Measurements from ENCODE around the gene NOS1AP.
"Not testable (repeated sequence)": the region's sequence is repeated elsewhere in the genome, so short reads cannot be mapped to it uniquely, and the experiment has no call there.

The NOS1AP gene

DNA sequence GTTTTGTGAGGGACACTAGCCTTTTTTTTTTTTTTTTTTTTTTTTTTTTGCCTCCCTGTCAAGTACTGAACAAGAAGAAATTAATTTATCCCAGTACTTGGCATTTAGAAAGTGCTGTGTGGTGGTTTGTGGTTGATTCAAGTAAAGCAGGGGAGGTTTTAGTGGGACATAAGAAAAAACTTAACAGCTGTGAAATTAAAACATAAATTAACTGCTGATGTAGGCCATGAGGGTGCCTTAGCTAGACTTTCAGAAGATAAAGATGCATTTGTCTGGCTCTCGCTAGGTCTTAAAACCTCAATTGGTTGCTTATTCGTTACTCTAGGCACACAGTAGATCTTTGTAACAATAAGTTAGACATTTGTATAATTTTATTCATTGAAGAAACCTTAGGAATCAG lies 254.9 kb downstream of the NOS1AP start:
- no peak for DNase-seq (ENCODE audit: low read depth in 1 of 2, low spot score in 1 of 2)

GRCh38 chr1:162326559-162326958 lies 257.1 kb downstream of the NOS1AP start:
- DNase-seq (ENCODE audit: low read depth in 1 of 2, low spot score in 1 of 2) = no peak

GRCh38 chr1:162327144-162327787 lies 257.8 kb downstream of the NOS1AP start:
- DNase-seq (ENCODE audit: low read depth in 1 of 2, low spot score in 1 of 2) = no peak

- no peak for DNase-seq (ENCODE audit: low read depth in 1 of 2, low spot score in 1 of 2)
These were observed 258.3 kb downstream of the NOS1AP start for GRCh38 chr1:162327788-162328165.

DNA sequence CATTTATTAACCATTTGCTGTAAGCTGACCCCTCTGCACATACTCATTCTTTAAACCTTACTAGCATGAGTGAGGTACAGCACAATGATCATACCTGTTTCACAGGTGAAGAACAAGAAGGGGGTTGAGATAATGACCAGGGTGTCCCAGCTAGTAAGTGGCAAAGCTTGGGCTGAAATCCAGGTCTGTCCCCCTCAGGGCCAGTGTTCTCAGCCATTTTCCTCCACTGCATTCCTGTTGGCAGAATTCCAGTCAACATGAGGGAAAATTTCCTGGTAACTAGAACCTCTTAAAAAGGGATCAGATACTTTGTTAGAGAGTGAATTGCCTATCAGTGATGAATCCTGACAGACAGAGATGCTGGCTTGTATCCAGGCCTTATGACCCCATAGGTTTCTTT lies 259.0 kb downstream of the NOS1AP start:
- no peak for DNase-seq (ENCODE audit: low read depth in 1 of 2, low spot score in 1 of 2)

GRCh38 chr1:162329826-162330225 lies 260.3 kb downstream of the NOS1AP start:
- DNase-seq (ENCODE audit: low read depth in 1 of 2, low spot score in 1 of 2) = no peak

GRCh38 chr1:162333991-162334390 lies 264.5 kb downstream of the NOS1AP start:
- no peak for DNase-seq (ENCODE audit: low read depth in 1 of 2, low spot score in 1 of 2)

- DNase-seq (ENCODE audit: low read depth in 1 of 2, low spot score in 1 of 2) = no peak
These were observed 265.6 kb downstream of the NOS1AP start for GRCh38 chr1:162335126-162335525.

DNA sequence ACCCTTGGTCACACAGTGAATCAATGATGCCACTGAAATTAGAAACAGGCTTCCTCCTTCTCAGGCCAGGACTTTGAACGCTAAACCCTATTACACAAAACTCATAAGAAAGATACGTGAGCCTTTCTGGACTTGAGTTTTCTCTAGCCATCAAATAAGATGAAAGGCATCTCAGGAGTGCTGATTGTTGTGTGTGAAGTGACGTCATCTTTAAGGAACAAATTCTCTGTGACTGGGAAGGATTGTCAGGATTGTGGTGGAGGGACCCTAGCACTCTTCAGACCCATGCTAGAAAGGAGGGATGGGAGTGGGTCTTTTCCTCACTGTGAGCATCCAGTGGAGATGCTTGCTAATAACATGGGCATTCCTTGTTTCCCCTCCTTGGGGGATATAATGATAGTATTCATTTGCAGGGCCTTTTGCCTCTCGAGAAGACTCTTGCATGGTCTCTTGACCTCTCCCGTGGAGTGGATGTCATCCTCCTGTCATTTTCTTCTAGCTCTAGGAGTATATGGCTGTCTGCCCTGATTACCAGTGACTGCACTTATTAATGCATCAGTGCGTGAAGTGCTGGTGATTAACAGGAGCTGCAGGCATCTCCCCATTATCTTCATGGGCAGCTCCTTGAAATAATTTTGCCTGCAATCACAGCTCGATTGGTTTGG lies 267.3 kb downstream of the NOS1AP start:
- no peak for DNase-seq (ENCODE audit: low read depth in 1 of 2, low spot score in 1 of 2)

DNA sequence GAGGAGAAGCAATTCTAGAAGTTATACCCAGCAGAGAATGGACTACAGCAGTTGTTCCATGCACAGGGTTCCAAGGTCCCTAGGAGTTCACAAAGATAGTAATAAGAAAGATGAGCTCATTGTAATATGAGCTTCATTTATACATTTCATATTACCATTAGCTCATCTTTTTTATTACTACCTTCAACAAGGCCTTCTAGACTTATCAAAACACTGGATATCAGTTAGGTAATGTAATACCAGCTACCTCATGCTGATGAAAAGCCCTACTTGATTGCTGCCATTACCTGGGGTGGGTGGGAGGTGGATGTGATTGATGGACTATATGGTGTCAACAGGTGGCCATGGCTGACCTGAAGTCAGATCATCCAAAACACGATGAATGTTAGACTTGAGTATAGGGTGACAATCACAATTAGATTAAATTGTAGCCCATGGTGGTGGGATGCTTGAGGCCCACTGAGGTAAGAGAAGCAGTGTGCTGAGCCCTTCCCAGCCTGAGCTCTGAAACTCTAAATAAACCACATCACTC lies 273.0 kb downstream of the NOS1AP start:
- DNase-seq (ENCODE audit: low read depth in 1 of 2, low spot score in 1 of 2) = no peak

GRCh38 chr1:162343470-162343869 lies 274.0 kb downstream of the NOS1AP start:
- no peak for DNase-seq (ENCODE audit: low read depth in 1 of 2, low spot score in 1 of 2)

GRCh38 chr1:162347281-162347680 lies 277.8 kb downstream of the NOS1AP start:
- no peak for DNase-seq (ENCODE audit: low read depth in 1 of 2, low spot score in 1 of 2)

DNA sequence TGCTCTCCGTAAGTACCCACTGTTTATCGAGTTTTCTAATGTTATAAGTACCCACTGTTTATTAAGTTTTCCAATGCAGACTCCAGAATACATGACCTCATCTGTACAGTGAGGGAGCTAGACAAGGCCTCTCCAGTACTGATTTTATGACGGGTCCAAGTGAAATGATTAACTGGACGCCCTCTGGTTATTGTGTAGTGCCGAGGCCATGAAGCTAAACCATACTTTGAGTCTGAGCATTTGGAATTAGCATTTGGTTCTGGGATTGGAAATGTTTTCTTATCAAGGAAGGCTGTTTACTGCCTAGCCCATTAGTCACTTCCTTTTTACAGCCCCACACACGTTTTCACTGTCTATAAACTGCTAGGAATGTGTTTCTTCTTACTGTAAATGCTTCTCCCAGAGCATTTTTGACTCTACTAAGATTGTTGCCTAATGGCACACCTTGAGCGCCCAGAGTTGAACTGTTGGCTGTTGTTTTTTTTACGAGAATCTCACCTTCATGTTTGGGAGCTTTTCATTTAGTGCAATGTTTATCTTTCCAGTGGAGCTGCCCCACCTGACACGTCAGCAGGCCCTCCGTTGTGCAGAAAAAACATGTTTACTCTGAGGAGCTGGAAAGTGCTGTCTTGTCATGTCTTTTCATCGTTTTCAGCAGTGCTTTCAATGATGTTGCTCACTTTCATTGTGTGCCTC lies 280.3 kb downstream of the NOS1AP start:
- no peak for DNase-seq (ENCODE audit: low read depth in 1 of 2, low spot score in 1 of 2)

GRCh38 chr1:162351246-162351842 lies 281.9 kb downstream of the NOS1AP start:
- no peak for DNase-seq (ENCODE audit: low read depth in 1 of 2, low spot score in 1 of 2)

DNA sequence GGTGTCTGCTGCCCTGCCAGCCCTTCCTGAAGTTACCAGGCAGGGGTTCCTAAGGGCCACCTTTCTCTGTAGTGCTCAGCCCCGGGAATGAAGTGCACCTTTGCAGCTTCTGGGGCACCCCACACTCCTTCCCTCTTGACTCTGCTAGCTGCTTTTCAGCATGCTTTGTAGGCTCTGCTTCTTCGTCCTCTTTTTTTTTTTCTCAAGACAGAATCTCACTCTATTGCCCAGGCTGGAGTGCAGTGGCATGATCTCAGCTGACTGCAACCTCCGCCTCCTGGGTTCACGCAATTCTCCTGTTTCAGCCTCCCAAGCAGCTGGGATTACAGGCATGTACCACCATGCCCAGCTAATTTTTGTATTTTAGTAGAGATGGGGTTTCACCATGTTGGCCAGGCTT lies 282.4 kb downstream of the NOS1AP start:
- not testable (repeated sequence) for DNase-seq (ENCODE audit: low read depth in 1 of 2, low spot score in 1 of 2)

DNA sequence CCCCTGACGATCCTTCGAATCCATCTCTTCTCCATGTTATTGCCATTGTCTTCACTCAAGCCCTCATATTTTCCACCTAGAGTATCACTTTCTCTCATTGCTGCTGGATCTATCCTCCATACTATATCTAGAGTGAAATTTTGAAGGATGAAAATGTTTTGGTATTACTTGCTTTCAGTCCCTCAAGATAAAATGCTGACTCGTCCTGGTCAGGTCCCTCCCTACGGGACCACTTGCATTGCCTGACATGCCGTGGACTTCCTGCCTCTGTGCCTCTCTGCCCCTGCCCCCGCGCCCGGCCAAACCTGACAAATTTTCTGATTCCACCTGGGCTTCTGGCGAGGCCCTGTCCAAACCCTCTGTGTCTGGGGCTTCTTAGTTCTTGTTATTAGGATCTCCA lies 283.6 kb downstream of the NOS1AP start:
- DNase-seq (ENCODE audit: low read depth in 1 of 2, low spot score in 1 of 2) = no peak

DNA sequence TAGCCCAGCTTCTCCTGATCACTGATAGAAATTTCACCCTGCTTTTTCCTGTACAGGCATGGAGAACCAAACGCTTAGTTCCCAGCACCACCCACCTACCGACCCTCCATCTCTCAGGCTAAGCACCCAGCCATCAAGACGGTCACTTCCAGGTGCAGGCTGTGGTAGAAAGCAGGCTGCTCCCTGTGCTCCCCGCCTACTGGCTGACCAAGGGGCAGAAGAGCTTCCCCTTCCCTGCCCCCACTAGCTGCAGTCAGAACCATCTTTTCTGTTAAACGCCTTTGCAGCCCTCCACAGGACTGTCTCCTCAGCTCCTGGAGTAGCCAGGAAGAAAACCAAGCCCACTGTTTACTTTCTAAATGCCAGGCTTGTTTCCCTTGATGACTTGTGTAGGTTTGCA lies 284.2 kb downstream of the NOS1AP start:
- DNase-seq (ENCODE audit: low read depth in 1 of 2, low spot score in 1 of 2) = no peak

GRCh38 chr1:162357681-162358266 lies 288.3 kb downstream of the NOS1AP start:
- no peak for DNase-seq (ENCODE audit: low read depth in 1 of 2, low spot score in 1 of 2)

GRCh38 chr1:162358928-162359327 lies 289.4 kb downstream of the NOS1AP start:
- no peak for DNase-seq (ENCODE audit: low read depth in 1 of 2, low spot score in 1 of 2)

DNA sequence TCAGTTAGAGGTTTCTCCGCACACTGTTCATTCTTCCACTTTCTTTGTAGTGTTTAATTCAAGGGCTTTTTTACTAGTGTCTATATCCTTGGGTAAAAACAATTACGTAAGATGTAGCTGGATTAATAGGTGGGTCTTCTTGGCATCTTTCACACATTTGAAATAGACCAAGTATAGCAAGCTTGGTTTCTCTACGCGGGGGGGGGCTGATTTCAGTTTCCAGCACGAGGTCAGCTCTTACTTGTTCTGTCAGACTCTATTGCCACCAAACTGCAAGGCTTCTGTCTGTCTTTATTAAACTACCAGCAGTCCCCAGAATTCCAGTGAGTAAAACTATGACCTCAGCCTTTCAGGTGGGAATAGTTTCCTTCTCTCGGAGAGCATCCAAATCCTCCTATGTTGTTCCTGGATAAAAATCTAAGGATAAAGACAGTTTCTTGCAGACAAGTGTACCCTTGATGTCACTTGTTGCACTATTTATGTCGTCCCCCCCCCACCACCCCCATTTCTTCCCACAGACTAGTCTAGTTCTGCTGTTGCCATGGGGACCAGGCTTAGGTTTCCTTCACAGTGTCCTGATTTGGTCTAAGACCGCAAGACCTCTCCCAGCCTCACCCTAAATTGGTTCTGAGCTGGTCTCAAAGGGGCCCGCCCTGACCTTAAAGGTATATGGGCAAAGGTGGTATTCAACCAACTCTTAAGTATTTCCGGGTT lies 290.2 kb downstream of the NOS1AP start:
- no peak for DNase-seq (ENCODE audit: low read depth in 1 of 2, low spot score in 1 of 2)
